GM12878 (cell line): ENCODE data around the gene TBX10. TPM values are rescaled to one million over a fixed set of nuclear protein-coding genes. Genes with fewer than 3 reads are reported as not detected.

Experiments used
- ATAC-seq: fragments of 200-7000 bp; cut with Tn5 transposase; 3 replicates; pipeline ENCODE4 v1.9.1; 2020; ENCODE audit warnings: mild to moderate bottlenecking, moderate library complexity
- BruUV-seq: library from RNA; stranded (reverse); fragments of 400-500 nt; replicated peaks from 2 replicates; lab custom pipeline; 2021; lab: Mats Ljungman, UMichigan
- CTCF ChIA-PET: fragments of 300-600 bp; sonication (Branson Sonifier 250); formaldehyde crosslinking; extraction: SDS; loops from one replicate; lab custom pipeline; 2021; ENCODE audit warnings: inconsistent platforms; lab: Yijun Ruan, JAX
- POLR2A ChIA-PET: fragments of 350-600 bp; formaldehyde crosslinking; extraction: SDS; loops from one replicate; lab custom pipeline; 2021; ENCODE audit warnings: inconsistent platforms; lab: Charles Lee
- RAD21 ChIA-PET: fragments of 300-600 bp; sonication (Branson Sonifier 250); formaldehyde crosslinking; loops from one replicate; lab custom pipeline; 2023; ENCODE audit warnings: antibody characterized with exemption; ENCODE audit not compliant: unreplicated experiment; lab: Charles Lee
- SMC1A ChIA-PET: fragments of 300-600 bp; sonication (Branson Sonifier 250); formaldehyde crosslinking; loops from one replicate; lab custom pipeline; 2023; ENCODE audit not compliant: unreplicated experiment, uncharacterized antibody; lab: Charles Lee
- DNase-seq: peaks from one replicate; pipeline ENCODE4 v3.0.0-alpha.2; 2011; ENCODE audit warnings: low read depth, low spot score
- FAIRE-seq: peaks from 3 replicates; lab custom pipeline; 2011; peaks lifted over from hg19 to GRCh38; lab: Jason Lieb, UNC
- H2AFZ ChIP-seq: 2 replicates; pipeline ENCODE4 v1.6.0; 2011; ENCODE audit warnings: low read depth, low read length, control low read depth; ENCODE audit not compliant: control insufficient read depth
- H3K27ac ChIP-seq: 2 replicates; pipeline ENCODE4 v1.5.1; 2011; ENCODE audit warnings: control low read depth; ENCODE audit not compliant: control insufficient read depth, insufficient read depth
- H3K27me3 ChIP-seq, 2 experiments: replicated peaks in 1 of 2; 2 replicates each; pipeline versions ENCODE4 v1.6.0 to v1.6.1; 2011; ENCODE audit warnings: low read length in 1 of 2; ENCODE audit not compliant: control insufficient read depth in 2 of 2, insufficient read depth in 2 of 2
- H3K36me3 ChIP-seq, 2 experiments: 2 replicates each; pipeline ENCODE4 v1.5.1; 2011; ENCODE audit warnings: low read length in 1 of 2; ENCODE audit not compliant: control insufficient read depth in 2 of 2, insufficient read depth in 2 of 2
- H3K4me1 ChIP-seq: 2 replicates; pipeline ENCODE4 v1.6.1; 2011; ENCODE audit warnings: mild to moderate bottlenecking, low read length, moderate library complexity, mixed read lengths; ENCODE audit not compliant: control insufficient read depth, insufficient read depth
- H3K4me2 ChIP-seq: 2 replicates; pipeline ENCODE4 v1.6.0; 2011; ENCODE audit warnings: control low read depth; ENCODE audit not compliant: control insufficient read depth, insufficient read depth
- H3K4me3 ChIP-seq: fragments of 200-600 bp; sonication (generic); 2 replicates; pipeline ENCODE4 v1.5.1; 2016
- H3K79me2 ChIP-seq: 2 replicates; pipeline ENCODE4 v1.6.0; 2011; ENCODE audit warnings: low read length; ENCODE audit not compliant: control insufficient read depth, insufficient read depth
- H3K9ac ChIP-seq: 2 replicates; pipeline ENCODE4 v1.8.0; 2011; ENCODE audit warnings: low read length, control low read depth, mixed read lengths; ENCODE audit not compliant: control insufficient read depth, insufficient read depth
- H3K9me3 ChIP-seq: replicated peaks from 3 replicates; pipeline ENCODE4 v1.5.1; 2011; ENCODE audit warnings: mild to moderate bottlenecking, low read length; ENCODE audit not compliant: control insufficient read depth, insufficient read depth
- H4K20me1 ChIP-seq: 2 replicates; pipeline ENCODE4 v1.6.0; 2011; ENCODE audit not compliant: control insufficient read depth, insufficient read depth
- ATF7 ChIP-seq: fragments of 450-650 bp; IDR thresholded peaks from 2 replicates; pipeline ENCODE4 v1.6.1; 2016; ENCODE audit warnings: low read depth, mild to moderate bottlenecking
- CBFB ChIP-seq: IDR thresholded peaks from 2 replicates; pipeline ENCODE4 v1.6.1; 2016; ENCODE audit warnings: antibody characterized with exemption, low read depth
- CHD4 ChIP-seq: fragments of 200-600 bp; sonication (generic); IDR thresholded peaks from 2 replicates; pipeline ENCODE4 v1.6.1; 2016; ENCODE audit warnings: mild to moderate bottlenecking
- CREM ChIP-seq: IDR thresholded peaks from 2 replicates; pipeline ENCODE4 v1.6.1; 2014; ENCODE audit warnings: antibody characterized with exemption, low read depth
- ESRRA ChIP-seq: IDR thresholded peaks from 2 replicates; pipeline ENCODE4 v1.6.1; 2012; ENCODE audit warnings: mild to moderate bottlenecking, low read length, improper control_type of control experiment
- MLLT1 ChIP-seq: fragments of 450-650 bp; IDR thresholded peaks from 2 replicates; pipeline ENCODE4 v1.6.1; 2016; ENCODE audit warnings: mild to moderate bottlenecking
- MTA2 ChIP-seq: fragments of 450-650 bp; IDR thresholded peaks from 2 replicates; pipeline ENCODE4 v1.6.1; 2016; ENCODE audit warnings: low read depth, mild to moderate bottlenecking, moderate library complexity
- RELA ChIP-seq: fragments of 450-650 bp; IDR thresholded peaks from 2 replicates; pipeline ENCODE4 v1.8.0; 2014; ENCODE audit warnings: borderline replicate concordance; ENCODE audit not compliant: partially characterized antibody
- SMC3 ChIP-seq: IDR thresholded peaks from 2 replicates; pipeline ENCODE4 v1.6.1; 2011; ENCODE audit warnings: low read length, improper control_type of control experiment, borderline replicate concordance
- TBL1XR1 ChIP-seq: IDR thresholded peaks from 2 replicates; pipeline ENCODE4 v1.6.1; 2012; ENCODE audit warnings: low read depth, low read length, improper control_type of control experiment
- ZNF217 ChIP-seq: fragments of 450-650 bp; IDR thresholded peaks from 2 replicates; pipeline ENCODE4 v1.6.1; 2017; ENCODE audit warnings: antibody characterized with exemption, mild to moderate bottlenecking
- WGBS: methylation state at CpG from one replicate; pipeline ENCODE4 v1.1.6; 2016; ENCODE audit warnings: low lambda C conversion rate; ENCODE audit not compliant: insufficient replicate concordance, insufficient coverage; ENCODE audit errors: missing lambda C conversion rate; 5-methylcytosine and 5-hydroxymethylcytosine counted together
- in situ Hi-C: fragments of 300-500 bp; cut with MboI; formaldehyde crosslinking; loops from 9 replicates; pipeline ENCODE4 v1.14.3; 2018; ENCODE audit warnings: mixed read lengths
- intact Hi-C: fragments of 100-400 bp; cut with micrococcal nuclease; formaldehyde crosslinking; loops from one replicate; pipeline ENCODE4 v1.14.2; 2022; ENCODE audit not compliant: unreplicated experiment
- polyA plus RNA-seq, 11 experiments: library from polyadenylated mRNA; depleted of rRNA in 4 of 11; unstranded in 6 of 11; stranded (reverse) in 5 of 11; fragments of >200 nt; fragmentation: Nextera tagmentation in 4 of 11; fragmentation: Illumina TruSeq in 1 of 11; extraction: Ambion mirVana in 4 of 11; extraction: Trizol in 1 of 11; gene quantifications; 1 replicate in 1 of 11; 2 replicates in 10 of 11; pipeline versions ENCODE4 v1.2.1 to v1.2.3, GENCODE V29; 2011 to 2016; ENCODE audit warnings: inconsistent platforms in 2 of 11, missing spikeins in 2 of 11, low read depth in 1 of 11
- total RNA-seq, 4 experiments: library from RNA; depleted of rRNA in 3 of 4; stranded (reverse); fragments of >200 nt in 3 of 4; fragmentation: Illumina TruSeq in 1 of 4; extraction: Trizol in 1 of 4; gene quantifications; 2 replicates each; pipeline versions ENCODE4 v1.2.1 to v1.2.3, GENCODE V29; 2013 to 2021
- TF ChIP-seq, protein P1 (sequence below): fragments of 450-650 bp; IDR thresholded peaks from 2 replicates; pipeline ENCODE4 v1.6.1; 2016; ENCODE audit warnings: mild to moderate bottlenecking, moderate library complexity, borderline replicate concordance
- TF ChIP-seq, protein P2 (sequence below): fragments of 450-650 bp; IDR thresholded peaks from 2 replicates; pipeline ENCODE4 v1.6.1; 2016; ENCODE audit warnings: mild to moderate bottlenecking

The TBX10 gene
- total and polyA plus RNA-seq, 10 of the 15 experiments (the other 5 are each of a cell fraction or from before 2014, with no cell fraction given): 0.10 to 0.44 (median 0.20) TPM; not detected in 4

DNA sequence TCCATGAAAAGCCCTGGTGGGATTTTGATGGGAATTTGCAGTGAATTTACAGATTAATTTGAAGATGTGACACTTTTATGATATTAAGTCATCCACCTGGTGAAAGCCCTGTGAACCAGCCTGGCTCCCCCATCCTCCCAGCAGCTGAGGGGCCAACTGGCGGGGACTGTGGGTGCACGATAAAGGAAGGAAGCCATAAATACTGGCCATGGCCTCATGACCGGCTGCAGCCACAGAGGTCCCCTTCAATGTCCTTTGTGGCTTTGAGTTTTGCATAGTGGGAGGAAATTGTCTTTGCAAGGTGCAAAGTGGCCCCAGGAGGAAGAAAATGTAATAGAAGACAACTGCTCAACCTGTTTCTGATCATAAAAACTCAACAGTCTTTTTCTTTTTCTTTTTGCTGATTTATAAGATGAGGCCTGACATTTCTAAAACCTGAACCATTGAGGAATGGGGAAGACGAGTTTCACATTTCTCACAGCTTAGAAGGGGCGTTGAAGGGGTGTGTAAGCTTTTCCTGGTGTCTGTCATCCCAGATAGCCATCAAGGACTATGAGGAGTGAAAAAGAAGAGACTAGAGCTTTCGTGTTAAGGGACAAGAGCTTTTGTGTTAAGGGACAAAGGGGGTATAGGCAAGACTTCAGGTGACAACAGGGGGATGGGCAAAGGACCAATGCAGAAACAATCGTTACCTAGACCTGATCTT lies 39.1 kb downstream of the TBX10 start (continued):
- TF ChIP-seq, protein P1, sequence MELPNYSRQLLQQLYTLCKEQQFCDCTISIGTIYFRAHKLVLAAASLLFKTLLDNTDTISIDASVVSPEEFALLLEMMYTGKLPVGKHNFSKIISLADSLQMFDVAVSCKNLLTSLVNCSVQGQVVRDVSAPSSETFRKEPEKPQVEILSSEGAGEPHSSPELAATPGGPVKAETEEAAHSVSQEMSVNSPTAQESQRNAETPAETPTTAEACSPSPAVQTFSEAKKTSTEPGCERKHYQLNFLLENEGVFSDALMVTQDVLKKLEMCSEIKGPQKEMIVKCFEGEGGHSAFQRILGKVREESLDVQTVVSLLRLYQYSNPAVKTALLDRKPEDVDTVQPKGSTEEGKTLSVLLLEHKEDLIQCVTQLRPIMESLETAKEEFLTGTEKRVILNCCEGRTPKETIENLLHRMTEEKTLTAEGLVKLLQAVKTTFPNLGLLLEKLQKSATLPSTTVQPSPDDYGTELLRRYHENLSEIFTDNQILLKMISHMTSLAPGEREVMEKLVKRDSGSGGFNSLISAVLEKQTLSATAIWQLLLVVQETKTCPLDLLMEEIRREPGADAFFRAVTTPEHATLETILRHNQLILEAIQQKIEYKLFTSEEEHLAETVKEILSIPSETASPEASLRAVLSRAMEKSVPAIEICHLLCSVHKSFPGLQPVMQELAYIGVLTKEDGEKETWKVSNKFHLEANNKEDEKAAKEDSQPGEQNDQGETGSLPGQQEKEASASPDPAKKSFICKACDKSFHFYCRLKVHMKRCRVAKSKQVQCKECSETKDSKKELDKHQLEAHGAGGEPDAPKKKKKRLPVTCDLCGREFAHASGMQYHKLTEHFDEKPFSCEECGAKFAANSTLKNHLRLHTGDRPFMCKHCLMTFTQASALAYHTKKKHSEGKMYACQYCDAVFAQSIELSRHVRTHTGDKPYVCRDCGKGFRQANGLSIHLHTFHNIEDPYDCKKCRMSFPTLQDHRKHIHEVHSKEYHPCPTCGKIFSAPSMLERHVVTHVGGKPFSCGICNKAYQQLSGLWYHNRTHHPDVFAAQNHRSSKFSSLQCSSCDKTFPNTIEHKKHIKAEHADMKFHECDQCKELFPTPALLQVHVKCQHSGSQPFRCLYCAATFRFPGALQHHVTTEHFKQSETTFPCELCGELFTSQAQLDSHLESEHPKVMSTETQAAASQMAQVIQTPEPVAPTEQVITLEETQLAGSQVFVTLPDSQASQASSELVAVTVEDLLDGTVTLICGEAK: 0 out of 2 replicates have a peak, but pooled peaks have one; percentile 27
- TF ChIP-seq ESRRA (peak; percentile 93), MTA2 (0 out of 2 replicates have a peak, but pooled peaks have one; percentile 28)

- FAIRE-seq: no peak
- ChIA-PET POLR2A (interaction anchor here (0.7 to 1.2 kb wide), 4 partner anchors 8 to 222 kb away, joined by 3 read pairs; no protein-coding TSS in a partner anchor), CTCF (interaction anchor here (1.1 to 3.1 kb wide), 4 partner anchors 10 to 18 kb away, joined by 4 to 25 read pairs (median 5); partner anchors contain the start of gene GSTP1), SMC1A (interaction anchor here (0.9 to 1.3 kb wide), 2 partner anchors 11 to 15 kb away, joined by 4 read pairs; no protein-coding TSS in a partner anchor), RAD21 (no interaction called here)
- no peak for ATAC-seq
- Histone ChIP-seq H4K20me1 (no peaks in the 10 kb centered on the region), H3K4me1 (peaks cover 15% of the 10 kb centered on the region), H3K9ac (no peak overlapping the region), H3K9me3 (peaks cover 1% of the 10 kb centered on the region; the same call in 1 of the 3 replicates), H3K27ac (no peak overlapping the region), H3K4me3 (no peak overlapping the region), H2AFZ (no peak overlapping the region), H3K4me2 (no peak overlapping the region), H3K27me3 (no peaks in the 10 kb centered on the region), H3K36me3 (no peaks in the 10 kb centered on the region), H3K79me2 (no peaks in the 10 kb centered on the region)
- WGBS: 100% methylated on average over 1 of the region's 1 CpG
- intact Hi-C loops (no loop called here), in situ Hi-C loops (no loop called here)
- BruUV-seq: no TSS peak
- DNase-seq: no peak
- TF ChIP-seq RELA (no peak), CREM (no peak), CHD4 (no peak), ATF7 (no peak), SMC3 (no peak), TBL1XR1 (no peak), ZNF217 (no peak), MLLT1 (no peak), CBFB (no peak)
- TF ChIP-seq, protein P2, sequence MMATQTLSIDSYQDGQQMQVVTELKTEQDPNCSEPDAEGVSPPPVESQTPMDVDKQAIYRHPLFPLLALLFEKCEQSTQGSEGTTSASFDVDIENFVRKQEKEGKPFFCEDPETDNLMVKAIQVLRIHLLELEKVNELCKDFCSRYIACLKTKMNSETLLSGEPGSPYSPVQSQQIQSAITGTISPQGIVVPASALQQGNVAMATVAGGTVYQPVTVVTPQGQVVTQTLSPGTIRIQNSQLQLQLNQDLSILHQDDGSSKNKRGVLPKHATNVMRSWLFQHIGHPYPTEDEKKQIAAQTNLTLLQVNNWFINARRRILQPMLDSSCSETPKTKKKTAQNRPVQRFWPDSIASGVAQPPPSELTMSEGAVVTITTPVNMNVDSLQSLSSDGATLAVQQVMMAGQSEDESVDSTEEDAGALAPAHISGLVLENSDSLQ: no peak
Measured at GRCh38 chr11:67599149-67599548, 40.4 kb downstream of the TBX10 start.
